Endothelial cell of hepatic sinusoid (primary cell): ENCODE data around the gene COBL.

Experiments used
- in situ Hi-C: cut with HindIII; loops from 2 replicates; pipeline ENCODE4 v1.10.0; 2017; ENCODE audit warnings: low sequenced_read_pairs

The COBL gene

DNA sequence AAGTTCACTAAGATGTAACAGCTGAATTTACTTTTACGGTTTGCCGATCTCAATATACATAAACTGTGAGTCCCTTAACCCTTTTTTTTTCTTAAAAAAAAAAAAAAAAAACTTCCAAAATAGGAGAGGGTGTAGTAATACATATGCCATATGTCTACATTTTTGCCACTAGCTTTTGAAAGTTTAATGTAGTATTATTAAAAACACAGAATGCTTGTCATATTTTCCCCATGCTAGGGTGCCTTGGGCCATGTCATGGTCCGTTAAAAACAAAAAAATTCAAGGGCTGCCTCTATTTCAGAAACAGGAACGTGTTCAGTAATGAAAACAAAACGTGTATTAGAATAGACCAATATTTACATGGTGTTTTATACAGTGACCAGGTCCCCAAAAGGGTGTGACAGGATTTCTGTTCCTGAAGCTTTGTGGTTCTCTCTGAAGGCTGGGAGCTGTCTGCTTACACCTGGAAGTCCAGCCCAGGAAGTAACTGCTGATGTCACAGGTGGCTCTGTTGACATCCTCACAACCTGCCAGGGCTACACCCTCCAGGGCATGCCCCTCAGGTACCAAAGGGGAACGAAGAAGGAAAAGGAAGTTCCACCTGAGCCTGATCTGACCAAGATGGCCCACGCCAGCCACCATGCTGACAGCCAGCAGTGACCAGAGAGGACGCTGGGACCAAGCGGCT, 79.0 kb downstream of the COBL start:
- in situ Hi-C loops, result no loop called here

DNA sequence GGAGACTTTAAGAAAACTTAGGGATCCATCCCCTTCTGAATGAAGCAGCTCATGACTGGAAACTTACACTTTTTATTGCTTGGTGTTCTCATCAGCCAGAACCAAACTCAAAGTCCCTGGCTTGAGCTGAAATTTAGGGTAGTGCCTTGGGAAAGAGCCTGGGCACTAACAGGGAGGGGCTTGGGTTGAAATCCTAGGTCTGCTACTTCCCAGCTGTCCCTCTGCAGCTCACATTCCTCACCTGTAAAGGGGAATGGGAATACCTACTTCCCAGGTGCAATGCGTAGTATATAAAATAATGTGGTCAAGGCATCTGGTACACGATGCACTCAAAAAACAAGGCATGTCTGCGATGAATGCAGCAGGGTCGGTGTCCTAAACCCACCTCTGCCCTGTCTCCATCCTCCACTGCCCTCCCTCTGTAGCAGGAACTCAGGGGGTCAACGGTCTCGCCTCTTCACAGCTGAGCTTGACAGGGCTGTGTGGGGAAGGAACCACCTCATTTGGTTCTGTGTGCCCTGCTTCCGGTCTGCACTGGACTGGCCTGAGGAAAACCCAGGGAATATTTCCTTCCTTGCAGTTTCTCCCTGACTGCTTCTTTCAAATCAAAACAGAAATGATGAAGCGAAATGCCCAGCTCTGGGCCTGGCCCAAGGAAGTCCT, 80.0 kb downstream of the COBL start:
- in situ Hi-C loops, result no loop called here

- in situ Hi-C loops, result no loop called here
Measured at GRCh38 chr7:51235593-51236313, 80.9 kb downstream of the COBL start.

GRCh38 chr7:51234609-51235308, 81.8 kb downstream of the COBL start:
- in situ Hi-C loops, result no loop called here

GRCh38 chr7:51234139-51234538, 82.5 kb downstream of the COBL start:
- in situ Hi-C loops, result no loop called here

GRCh38 chr7:51233374-51233773, 83.2 kb downstream of the COBL start:
- in situ Hi-C loops, result no loop called here

DNA sequence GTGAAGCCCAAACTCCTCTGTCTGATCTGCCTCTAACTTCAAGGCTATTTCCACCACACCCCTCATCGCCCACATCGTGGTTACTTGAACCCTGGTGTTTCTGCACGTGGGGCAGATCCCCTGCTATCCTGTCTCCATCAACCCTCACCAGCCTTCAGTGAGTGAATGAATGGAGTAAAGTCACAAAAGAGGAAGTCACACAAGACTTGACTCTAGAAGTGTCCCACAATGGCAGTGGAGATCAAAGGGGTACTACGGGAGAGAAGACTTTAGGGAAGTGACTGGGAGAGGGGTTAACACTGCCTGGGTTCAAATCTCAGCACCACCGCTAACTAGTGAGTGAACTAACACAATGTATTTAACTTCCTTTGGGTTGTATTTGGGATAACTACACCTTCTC, 85.9 kb downstream of the COBL start:
- in situ Hi-C loops, result no loop called here

GRCh38 chr7:51230324-51230625, 86.3 kb downstream of the COBL start:
- in situ Hi-C loops, result no loop called here

- in situ Hi-C loops, result no loop called here
Measured at GRCh38 chr7:51229620-51230323, 86.8 kb downstream of the COBL start.

DNA sequence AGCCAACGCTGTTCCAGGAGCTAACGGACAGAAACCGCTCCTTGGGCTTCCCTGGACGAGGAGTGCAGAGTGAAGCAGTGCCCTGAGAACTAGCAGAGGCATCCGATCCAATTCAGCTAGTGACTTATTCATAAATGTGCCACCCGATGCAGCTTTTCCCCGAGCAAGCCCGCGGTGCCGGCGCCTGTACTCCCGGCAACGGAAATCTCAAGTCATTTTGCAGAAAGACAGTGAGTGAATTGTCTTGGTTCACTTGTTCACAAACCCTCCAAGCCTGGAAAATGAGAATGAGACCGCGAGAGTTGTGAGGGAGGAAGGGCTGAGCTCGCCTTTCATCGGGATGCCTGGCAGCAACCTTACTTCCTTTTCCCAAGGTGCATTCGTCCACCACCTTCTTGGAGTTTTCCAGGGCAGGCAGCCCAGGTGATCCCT, 87.5 kb downstream of the COBL start:
- in situ Hi-C loops, result no loop called here

- in situ Hi-C loops, result no loop called here
Measured at GRCh38 chr7:51228386-51228958, 88.1 kb downstream of the COBL start.

DNA sequence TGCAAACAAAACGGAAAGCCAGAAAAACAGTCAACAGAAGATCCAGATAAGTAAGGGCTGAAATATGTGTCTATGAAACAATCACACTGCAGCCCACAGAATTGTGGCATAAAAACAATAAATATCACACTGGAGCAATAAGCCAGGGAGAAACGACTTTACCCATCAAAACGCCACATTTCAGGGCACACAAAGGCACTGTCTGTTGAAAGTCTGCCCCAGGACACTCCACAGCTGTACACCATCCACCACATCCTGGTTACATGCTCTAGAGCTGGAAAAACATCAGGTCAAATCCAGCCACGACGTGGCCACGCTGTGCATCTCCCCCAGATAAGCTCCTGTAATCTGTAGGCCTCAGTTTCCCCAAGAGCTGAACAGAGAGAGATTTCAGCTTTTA, 88.7 kb downstream of the COBL start:
- in situ Hi-C loops, result no loop called here

DNA sequence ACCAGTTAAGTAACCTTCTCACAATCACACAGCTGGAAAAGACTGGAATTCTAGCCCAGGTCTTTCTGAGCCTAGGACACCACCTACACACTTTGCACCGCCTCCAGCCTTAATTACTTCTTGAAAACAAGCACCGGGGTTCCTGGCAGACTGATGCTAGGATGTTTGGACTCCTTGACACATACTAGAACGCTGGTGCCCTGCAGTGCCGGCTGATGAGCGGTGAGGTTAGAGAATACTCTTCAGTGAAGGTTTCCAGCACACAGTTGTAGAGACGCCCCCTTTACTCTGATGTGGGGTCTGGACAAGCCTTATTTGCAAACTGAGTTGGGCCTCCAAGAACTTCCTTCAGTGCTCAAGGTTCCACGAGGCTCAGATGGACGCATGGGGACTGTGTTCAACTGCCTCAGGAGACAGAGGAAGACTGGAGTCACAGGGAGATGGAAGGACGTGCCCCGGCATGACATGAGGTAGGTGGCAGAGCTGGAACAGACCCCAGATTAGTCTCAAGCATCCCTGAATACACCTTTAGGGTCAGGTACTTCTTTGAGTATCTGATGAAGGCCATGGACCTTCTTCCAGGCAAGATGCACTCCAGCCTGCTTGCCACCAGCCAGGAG, 89.6 kb downstream of the COBL start:
- in situ Hi-C loops, result no loop called here

DNA sequence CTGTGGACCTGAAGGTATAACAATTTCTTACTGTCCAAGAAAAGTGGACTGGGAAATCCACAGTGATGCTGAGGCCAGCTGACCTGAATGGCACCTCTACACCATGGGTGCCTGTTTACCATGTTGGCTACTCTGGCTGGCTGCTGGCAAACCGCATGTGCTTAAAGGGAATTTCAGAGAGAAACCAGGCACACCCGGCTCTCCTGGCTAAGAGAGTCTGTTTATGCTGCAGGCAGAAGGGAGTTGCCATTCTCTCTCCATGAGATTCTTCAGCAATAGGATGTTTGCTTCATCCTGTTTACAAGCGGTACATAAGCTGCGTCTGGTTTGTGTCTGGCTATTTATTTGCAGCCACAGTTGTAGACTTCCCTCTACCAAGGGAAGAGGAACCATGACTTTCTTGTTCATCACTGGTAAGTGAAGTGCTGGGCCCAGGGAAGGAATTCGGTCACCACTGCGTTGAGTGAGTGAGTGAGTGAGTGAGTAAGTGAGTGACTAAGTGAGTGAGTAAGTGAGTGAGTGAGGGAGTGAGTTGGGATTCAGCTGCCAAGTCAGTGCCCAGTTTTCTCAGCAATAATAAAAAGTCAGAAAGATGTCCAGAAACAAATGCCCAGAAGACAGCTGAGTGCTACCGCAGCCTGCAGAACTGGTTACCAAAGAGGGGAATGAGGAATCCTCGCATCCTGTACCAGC, 90.4 kb downstream of the COBL start:
- in situ Hi-C loops, result no loop called here

DNA sequence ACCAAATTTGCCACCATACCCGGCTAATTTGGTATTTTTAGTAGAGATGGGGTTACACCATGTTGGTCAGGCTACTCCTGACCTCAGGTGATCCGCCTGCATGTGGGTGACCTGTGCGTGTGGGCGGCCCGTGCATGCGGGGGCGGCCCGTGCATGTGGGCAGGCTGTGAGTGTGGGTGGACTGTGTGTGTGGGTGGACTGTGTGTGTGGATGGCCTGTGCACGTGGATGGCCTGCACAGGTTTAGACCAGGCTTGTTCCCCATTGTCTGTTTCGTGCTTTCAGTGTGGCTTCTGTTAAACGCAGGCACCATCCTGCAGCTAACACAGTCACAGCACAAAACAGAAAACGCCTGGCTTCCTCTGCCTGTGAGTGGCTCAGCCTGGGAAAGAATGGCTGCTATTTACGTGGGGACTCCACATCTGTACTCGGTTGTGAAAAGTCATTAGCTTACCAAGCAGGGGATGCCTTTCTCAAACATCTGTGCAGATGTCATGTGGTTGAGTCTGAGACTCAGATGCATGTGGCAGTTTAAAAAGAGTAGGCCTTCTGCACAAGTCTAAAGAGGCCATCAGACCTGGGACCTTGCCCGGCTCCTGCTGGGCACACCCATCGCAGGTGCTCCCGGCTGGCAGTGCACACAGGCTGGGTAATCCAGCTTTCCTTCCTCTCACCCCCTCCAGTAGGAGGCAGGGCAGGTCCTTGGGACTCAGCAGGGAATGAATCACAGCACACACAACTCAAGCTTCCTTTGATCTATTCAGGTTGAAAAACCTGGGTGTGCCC, 91.6 kb downstream of the COBL start:
- in situ Hi-C loops, result no loop called here

DNA sequence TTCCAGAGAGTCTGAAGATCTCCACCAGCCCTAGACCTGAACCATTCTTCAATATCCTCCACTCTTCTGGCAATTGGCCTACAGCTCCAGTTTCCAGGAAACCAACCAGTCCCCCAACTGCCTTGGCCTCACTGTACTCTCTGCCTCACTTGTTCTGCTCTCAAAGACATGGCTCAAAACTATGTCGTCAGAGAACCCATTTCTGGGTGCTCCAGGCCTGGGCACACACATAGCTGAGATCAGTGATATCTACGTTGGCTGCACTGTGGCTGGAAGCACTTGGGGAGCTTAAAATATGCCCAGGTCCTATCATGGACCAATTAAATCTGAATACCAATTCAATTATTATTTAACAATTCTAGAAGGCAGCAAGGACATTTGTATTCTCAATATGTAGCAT, 93.1 kb downstream of the COBL start:
- in situ Hi-C loops, result no loop called here

DNA sequence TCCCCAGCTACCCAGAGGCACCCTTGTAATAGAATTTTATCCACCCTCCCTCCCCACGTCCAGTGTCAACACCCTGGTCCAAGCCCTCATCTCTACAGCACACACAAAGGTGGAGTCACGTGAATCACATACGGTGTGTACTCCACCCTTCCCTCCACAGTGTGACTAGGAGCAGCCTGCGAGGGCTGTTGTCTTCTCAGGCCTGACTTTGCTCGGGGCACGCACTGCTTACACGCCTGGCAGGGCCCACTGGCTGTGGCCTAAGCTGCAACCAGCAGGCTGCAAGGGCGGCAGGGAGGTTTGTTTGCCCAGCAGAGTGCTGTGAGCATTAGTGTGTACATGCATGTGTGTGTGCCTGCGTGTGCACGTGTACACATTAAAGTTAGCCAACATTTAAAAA, 93.7 kb downstream of the COBL start:
- in situ Hi-C loops, result no loop called here

DNA sequence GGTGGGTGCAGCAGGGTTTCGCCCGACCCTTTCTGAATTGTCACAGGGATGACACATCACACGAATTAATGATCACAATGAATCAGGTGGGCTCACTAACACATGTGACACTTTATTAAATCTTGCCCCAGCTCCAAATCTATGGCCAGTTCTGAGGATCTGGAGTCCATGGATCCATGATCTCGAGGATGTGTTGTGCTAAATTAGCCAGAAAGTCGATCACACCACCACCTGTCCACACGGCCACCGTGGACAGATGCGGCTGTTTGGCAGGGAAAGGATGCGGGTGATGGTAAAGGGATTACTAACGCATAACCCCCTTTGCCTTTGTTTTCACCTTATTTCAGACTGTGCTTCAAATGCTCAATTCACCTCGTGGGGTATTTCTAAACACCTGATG, 96.4 kb downstream of the COBL start:
- in situ Hi-C loops, result no loop called here
